SKM-1 (cell line): Measurements from ENCODE around the gene GBF1.

ENCODE experiments used
- DNase-seq: peaks from one replicate; lab custom pipeline; 2025; ENCODE audit not compliant: unreplicated experiment; lab: John Stamatoyannopoulos, UW

GBF1 gene

GRCh38 chr10:102394079-102394800 is 148.9 kb downstream of the GBF1 start:
- DNase-seq: peak; percentile 86

- DNase-seq: no peak
Measured at GRCh38 chr10:102394801-102395399, 149.6 kb downstream of the GBF1 start.

GRCh38 chr10:102395400-102396316 is 150.3 kb downstream of the GBF1 start, which contains the start of gene NFKB2:
Gene NFKB2, plus strand, starts transcription at chr10:102395705. Its CDS starts 255 bp downstream, at chr10:102395960.
- DNase-seq: peak; percentile 48

GRCh38 chr10:102396317-102396650 is 151.0 kb downstream of the GBF1 start:
- DNase-seq: no peak

- no peak for DNase-seq
Measured at GRCh38 chr10:102396730-102397151, 151.4 kb downstream of the GBF1 start.

- DNase-seq: no peak
Measured at GRCh38 chr10:102397222-102398171, 152.2 kb downstream of the GBF1 start.

GRCh38 chr10:102398172-102399020 is 153.1 kb downstream of the GBF1 start:
- DNase-seq: no peak

GRCh38 chr10:102399217-102400021 is 154.1 kb downstream of the GBF1 start:
- DNase-seq: peak; percentile 76

GRCh38 chr10:102400076-102400475 is 154.7 kb downstream of the GBF1 start:
- DNase-seq: no peak

GRCh38 chr10:102400598-102401341 is 155.4 kb downstream of the GBF1 start:
- no peak for DNase-seq

- DNase-seq: no peak
Measured at GRCh38 chr10:102401342-102401654, 156.0 kb downstream of the GBF1 start.

- DNase-seq: no peak
Measured at GRCh38 chr10:102401735-102402511, 156.6 kb downstream of the GBF1 start.

- no peak for DNase-seq
Measured at GRCh38 chr10:102402512-102402896, 157.2 kb downstream of the GBF1 start.

- DNase-seq: no peak
Measured at GRCh38 chr10:102403115-102403514, 157.8 kb downstream of the GBF1 start.

GRCh38 chr10:102404361-102405107 is 159.2 kb downstream of the GBF1 start:
- no peak for DNase-seq

GRCh38 chr10:102405108-102405571 is 159.8 kb downstream of the GBF1 start:
- DNase-seq: no peak

- no peak for DNase-seq
Measured at GRCh38 chr10:102405632-102406031, 160.3 kb downstream of the GBF1 start.
